NCI-H510A (cell line): ENCODE results near the gene CHRDL2.

Source experiments
- DNase-seq: peaks from one replicate; lab custom pipeline; 2025; lab: John Stamatoyannopoulos, UW

CHRDL2 gene

GRCh38 chr11:74748211-74749126, 17.2 kb upstream of the CHRDL2 start, which contains the start of gene RNF169:
RNF169 (plus strand) TSS chr11:74748849; CDS start chr11:74748881, 32 bp downstream.
- DNase-seq = peak; percentile 96

- DNase-seq = no peak
Measured at GRCh38 chr11:74746868-74747267, 15.6 kb upstream of the CHRDL2 start.

DNA sequence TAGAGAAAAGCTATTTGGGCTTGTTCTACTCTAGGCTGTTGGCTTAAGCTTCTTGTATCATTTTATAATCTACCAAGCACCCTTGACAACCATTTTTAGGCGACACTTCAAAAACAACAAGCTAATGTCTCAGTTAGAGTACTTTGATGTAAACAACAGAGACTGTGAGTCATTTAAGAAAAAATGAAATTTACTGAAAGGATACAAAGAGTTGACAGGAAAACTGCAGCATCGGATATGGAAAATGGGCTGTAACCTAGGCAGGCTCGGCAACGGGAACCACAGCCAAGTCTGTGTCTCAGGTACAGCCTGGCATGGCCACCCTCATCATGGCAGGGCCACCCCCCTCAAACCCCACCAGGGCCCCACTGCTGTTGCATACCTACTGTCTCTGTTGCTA, 13.1 kb upstream of the CHRDL2 start:
- DNase-seq = no peak

DNA sequence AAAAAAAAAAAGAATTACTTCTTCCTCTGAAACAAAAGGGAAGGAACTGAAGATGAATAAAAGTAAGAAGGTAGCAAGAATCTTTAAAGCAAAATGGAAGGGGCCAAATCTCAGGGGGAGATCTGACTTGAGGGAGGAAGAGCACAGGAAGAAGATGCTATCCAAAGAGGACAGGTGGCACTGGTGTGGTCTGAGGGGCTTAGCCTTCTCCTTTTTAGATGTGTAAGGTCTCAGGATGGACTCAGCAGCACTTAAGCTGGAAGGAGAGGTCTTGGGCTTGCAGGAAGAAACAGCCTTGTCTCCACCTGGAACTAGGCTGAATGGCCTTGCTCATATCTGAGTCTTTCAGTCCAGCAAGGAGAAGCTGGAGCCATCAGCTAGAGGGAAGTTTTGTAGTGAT, 12.4 kb upstream of the CHRDL2 start:
- DNase-seq = no peak

- DNase-seq = no peak
Measured at GRCh38 chr11:74742070-74742469, 10.8 kb upstream of the CHRDL2 start.

- no peak for DNase-seq
Measured at GRCh38 chr11:74739546-74740270, 8.5 kb upstream of the CHRDL2 start.

GRCh38 chr11:74736031-74736430, 4.8 kb upstream of the CHRDL2 start:
- no peak for DNase-seq

- no peak for DNase-seq
Measured at GRCh38 chr11:74735365-74735928, 4.2 kb upstream of the CHRDL2 start.

- no peak for DNase-seq
Measured at GRCh38 chr11:74734559-74734925, 3.3 kb upstream of the CHRDL2 start.

DNA sequence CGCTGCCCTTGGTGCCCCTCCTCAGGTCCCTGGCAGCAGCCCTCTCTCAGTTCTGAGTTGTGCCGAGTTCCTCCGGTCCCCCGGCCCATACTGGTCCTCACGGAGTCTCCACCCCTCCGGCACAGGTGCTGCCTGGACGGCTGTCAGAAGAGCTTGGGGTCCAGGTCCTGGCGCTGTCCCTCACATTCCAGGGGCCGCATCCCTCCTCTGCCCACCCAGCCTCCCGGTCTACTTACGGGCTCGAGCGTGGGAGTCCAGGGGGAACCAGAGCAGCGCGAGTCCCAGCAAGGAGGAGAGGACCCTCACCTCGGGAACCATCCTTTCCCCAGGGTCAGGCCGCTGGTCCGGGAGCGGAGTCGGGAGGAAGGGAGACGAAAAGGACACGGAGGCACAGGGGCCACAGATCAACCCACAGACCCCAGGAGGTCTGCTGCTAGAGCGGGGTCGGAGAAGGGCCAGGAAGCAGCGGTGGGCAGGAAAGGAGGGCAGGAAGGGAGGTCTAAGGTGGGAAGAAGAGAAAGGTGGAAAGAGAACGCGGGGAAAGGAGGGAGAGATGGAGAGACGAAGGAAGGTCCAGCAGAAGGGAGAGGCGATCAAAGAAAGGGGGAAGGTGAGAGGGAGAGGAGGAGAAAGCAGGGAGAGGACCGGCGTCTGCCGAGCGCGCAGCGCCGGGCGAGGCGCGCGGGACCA, 510 bp downstream of the CHRDL2 start:
- no peak for DNase-seq

- no peak for DNase-seq
Measured at GRCh38 chr11:74729397-74729796, 1.8 kb downstream of the CHRDL2 start.

DNA sequence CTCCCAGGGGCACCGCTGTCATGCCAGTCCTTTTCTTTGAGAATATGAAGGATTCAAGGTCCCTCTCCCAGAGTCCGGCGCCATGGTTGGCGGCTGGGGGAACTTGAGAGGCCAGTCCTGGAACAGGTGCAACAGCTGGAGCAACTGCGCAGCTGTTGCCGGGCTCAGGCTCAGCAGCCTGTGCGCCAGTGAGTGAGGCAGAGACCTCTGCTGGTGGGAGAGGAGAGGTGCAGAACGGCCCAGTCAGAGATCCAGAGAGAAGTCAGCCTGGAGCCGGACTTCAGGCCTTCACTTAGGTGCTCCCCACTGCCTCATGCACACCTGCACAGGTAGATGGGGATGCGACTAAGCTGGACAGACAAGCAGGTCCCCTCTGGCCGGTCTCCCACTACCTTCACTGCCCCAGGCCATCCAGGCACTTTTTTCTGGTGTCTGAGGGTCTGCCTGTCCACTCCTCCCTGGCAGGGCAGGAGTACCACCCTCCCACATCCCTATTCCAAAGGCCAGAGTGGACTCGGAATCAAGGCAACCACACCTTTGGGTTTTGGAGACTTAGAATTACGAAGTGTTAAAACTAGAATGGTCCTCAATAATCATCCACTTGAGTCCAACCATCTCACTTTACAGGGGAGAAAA, 4.6 kb downstream of the CHRDL2 start:
- peak; percentile 78 for DNase-seq

- DNase-seq = no peak
Measured at GRCh38 chr11:74725701-74726100, 5.5 kb downstream of the CHRDL2 start.

GRCh38 chr11:74723511-74723910, 7.7 kb downstream of the CHRDL2 start:
- DNase-seq = no peak

DNA sequence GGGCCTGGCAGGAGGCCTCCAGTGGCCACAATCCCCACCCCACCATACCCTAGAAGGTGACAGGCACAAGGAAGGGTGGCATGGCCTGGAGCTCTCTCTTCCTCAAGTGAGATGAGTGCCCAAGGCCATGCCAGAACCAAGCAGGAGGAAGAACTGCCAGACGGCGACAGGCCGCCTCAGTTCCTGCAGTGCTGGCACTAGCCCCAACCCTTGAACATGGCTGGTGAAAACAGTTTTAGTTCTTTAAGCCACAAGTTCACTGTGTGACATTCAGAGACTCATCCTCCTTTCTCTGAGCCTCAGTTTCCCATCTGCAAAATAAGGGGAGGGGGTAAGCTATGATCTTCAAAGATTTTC, 9.8 kb downstream of the CHRDL2 start:
- DNase-seq = no peak

GRCh38 chr11:74720596-74721478, 10.4 kb downstream of the CHRDL2 start:
- no peak for DNase-seq

GRCh38 chr11:74719011-74719410, 12.2 kb downstream of the CHRDL2 start:
- no peak for DNase-seq

GRCh38 chr11:74717221-74717969, 13.8 kb downstream of the CHRDL2 start:
- DNase-seq = no peak

- DNase-seq = no peak
Measured at GRCh38 chr11:74714904-74715303, 16.3 kb downstream of the CHRDL2 start.

DNA sequence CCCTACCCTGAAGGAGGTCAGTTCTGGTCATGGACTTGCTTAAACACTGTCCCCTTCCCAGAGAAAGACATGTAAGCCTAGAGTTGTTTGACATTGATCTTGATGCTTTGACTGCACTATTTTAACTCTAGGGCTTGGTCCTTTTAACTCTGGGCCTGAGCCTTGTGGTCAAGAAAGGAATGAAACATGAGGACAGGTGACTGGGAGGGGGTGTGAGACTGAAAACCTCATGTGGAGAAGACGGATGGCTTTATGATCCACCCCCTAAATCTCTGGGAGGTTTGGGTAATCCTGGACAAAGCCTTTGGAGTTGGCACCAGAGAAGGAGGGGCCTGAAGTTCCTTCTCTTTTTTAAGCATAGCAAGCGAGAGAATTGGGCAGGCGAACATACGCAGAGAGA, 17.5 kb downstream of the CHRDL2 start:
- DNase-seq = no peak
